ENCODE measurements around the gene OASL.

OASL gene

GRCh38 chr12:120988658-120989057 is 50.4 kb downstream of the OASL start:
- no peak for DNase-seq

GRCh38 chr12:120988234-120988633 is 50.8 kb downstream of the OASL start:
- DNase-seq = no peak

- no peak for DNase-seq
Measured at GRCh38 chr12:120984351-120984898, 54.6 kb downstream of the OASL start.

GRCh38 chr12:120983759-120984158 is 55.3 kb downstream of the OASL start:
- DNase-seq = no peak

GRCh38 chr12:120982659-120983058 is 56.4 kb downstream of the OASL start:
- DNase-seq = no peak

- DNase-seq = no peak
Measured at GRCh38 chr12:120981407-120981941, 57.6 kb downstream of the OASL start.

- no peak for DNase-seq
Measured at GRCh38 chr12:120980800-120981368, 58.2 kb downstream of the OASL start.

- no peak for DNase-seq
Measured at GRCh38 chr12:120979862-120980696, 59.0 kb downstream of the OASL start.

GRCh38 chr12:120979220-120979861 is 59.7 kb downstream of the OASL start:
- no peak for DNase-seq

- no peak for DNase-seq
Measured at GRCh38 chr12:120978296-120979219, 60.5 kb downstream of the OASL start, which contains the start of gene HNF1A. TSS of gene HNF1A (plus strand) at chr12:120978543. CDS start at chr12:120978769, 226 bp downstream.

- DNase-seq = no peak
Measured at GRCh38 chr12:120977531-120978295, 61.3 kb downstream of the OASL start.

- DNase-seq = no peak
Measured at GRCh38 chr12:120972870-120973543, 66.0 kb downstream of the OASL start.

GRCh38 chr12:120971299-120972180 is 67.5 kb downstream of the OASL start:
- peak; percentile 12 to 25 for DNase-seq

- no peak for DNase-seq
Measured at GRCh38 chr12:120970310-120970709, 68.7 kb downstream of the OASL start.
